HG03460 (cell line): Measurements from ENCODE around the gene CYTH1.

Experiments
- ATAC-seq: cut with Tn5 transposase; IDR thresholded peaks from one replicate; pipeline ENCODE4 v1.9.1; 2021; ENCODE audit not compliant: unreplicated experiment

The CYTH1 gene

GRCh38 chr17:78805301-78805700, 23.2 kb upstream of the CYTH1 start:
- no peak for ATAC-seq

- no peak for ATAC-seq
Measured at GRCh38 chr17:78804777-78805176, 22.7 kb upstream of the CYTH1 start.

DNA sequence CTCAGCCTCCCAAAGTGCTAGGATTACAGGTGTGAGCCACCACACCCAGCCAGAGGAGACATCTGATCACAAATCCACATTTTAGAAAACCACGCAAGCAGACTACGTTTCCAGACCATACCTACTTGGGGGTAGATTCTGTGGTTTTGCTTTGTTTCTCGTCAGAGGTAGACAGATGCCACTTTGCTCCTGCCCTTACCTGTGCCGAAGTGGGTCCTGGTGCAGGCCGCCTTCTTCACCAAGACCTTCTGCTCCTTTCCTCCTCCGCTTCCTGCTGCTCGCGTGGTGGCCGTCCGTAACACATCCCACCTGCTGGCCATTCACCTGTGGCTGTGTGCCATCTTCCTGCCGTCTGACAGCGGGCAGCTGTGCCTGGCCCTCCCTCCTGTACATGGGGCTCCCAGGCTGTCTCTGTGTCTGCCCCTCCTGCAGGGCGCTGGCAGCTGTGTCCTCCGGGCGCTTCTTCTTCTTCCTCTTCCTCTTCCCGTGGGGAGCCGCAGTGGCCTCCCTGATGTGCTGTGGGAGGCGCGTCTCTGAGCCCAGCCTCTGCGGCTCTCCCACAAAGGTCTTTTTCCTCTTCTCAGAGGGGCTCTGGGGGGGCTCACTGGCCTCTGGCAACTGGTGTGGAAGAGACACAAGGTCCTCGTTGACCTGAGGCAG, 21.2 kb upstream of the CYTH1 start:
- no peak for ATAC-seq

DNA sequence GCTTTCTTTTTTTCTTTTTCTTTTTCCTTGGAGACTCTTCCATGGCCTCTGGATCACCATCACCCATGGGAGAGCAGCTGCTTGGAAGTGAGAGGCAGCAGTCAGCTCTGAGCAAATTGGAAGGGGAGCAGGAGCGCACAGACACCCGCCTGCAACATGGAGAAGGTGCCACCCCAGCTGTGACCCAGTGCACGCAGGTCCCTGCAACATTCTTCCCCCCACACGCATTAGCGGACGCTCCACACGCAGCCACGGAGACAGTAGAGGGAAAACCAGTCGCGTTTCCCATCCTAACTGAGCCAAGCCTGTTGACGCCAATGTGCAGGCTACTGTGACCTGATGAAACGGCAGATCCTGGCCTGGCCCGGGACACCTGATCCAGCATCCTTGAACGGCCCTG, 20.4 kb upstream of the CYTH1 start:
- no peak for ATAC-seq

DNA sequence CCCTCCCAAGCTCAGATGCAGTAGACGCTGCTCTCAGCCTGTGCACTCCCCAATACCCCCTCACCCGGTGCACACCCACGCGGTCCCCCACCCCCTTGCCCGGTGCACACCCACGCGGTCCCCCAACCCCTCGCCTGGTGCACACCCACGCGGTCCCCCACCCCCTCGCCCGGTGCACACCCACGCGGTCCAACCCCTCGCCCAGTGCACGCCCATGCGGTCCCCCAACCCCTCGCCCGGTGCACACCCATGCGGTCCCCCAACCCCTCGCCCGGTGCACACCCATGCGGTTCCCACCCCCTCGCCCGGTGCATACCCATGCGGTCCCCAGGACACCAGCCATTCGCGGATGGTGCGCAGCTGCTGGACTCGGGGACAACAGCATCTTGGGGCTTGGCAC, 19.9 kb upstream of the CYTH1 start:
- no peak for ATAC-seq

DNA sequence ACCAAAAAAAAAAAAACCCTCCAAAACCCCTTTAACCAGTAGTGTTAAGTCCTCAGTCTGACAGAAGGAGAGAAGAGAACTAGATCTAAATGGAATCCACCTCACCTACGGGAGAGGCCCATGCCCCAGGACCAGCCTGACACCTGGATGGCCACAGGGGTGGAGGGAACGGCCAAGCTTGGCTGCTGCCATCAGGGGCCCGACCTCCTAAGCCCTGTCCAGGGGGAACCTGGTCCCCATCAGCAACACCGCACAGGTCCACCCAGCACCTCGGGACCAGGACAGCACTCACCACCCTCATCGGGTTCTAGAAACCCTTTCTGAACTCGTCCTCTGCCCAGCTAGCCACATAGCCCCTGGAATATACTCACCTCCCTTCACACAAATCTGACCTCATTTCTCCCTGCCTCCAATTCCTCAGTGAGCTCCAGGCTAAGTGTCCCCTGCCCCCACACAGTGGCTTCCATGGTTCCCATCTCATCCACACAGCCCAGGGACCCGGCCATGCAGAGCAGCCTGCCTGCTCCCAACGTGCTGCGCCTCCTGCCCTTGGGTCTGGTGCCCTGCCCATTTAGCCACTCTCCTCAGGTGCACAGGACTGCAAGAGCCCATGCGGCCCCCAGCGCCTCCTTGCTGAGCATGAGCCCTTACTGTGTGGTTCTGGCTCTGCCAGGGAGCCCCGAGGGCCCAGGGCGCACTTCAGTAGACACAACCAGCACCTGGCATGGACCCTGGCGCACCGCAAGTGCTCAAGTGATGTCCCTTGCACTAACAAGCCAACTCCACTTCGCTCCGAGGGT, 18.3 kb upstream of the CYTH1 start:
- no peak for ATAC-seq

- no peak for ATAC-seq
Measured at GRCh38 chr17:78798695-78799559, 16.9 kb upstream of the CYTH1 start.

- no peak for ATAC-seq
Measured at GRCh38 chr17:78797691-78798585, 15.9 kb upstream of the CYTH1 start.

DNA sequence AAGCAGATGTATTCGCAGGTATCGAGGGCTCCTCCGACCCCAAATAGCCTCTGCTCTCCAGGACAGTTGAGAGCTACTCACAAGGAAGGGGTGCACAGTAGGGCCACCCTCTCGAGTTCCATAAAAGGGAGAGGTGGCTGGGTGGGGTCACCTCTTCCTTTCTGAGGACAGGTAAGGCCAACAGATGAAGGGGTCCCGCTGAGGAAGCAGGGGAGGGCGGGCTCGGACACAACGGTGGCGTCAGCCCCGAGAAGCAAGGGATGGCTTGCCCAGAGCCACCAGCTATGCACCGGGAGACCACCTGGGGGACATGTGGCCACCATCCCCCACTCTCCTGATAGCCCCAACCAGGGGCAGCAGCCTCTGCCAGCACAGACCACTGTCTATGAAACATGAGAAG, 15.1 kb upstream of the CYTH1 start:
- ATAC-seq, result no peak

GRCh38 chr17:78796517-78796900, 14.4 kb upstream of the CYTH1 start:
- ATAC-seq, result no peak

DNA sequence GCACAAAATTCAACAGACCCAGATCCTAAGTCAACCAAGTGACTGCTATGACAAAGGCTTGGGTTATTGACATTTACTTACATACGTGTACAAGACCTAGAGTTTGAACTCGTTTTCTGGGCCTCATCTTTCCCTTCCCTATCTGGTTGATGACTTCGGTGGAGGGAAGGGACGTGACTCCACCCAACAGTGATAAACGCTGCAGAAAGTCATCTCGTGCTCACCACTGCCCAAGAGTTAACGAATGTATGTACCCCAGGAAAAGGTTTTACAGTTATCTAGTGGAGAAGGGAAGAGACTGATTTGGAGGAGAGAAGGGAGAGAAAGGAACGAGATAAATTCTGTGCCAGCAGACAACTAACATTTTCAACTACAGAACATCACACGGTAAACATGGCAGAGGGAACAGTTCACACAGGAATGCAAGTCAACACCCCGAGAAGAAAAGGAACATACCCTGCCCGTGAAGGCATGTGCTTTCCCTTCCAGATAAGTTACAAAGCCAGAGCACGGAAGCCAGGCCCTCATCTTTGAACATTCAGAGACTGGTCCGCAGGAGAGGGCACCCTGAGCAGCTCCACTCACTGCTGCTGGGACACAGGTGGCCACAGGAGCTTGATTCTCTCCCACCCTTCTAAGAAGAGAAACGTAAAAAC, 13.9 kb upstream of the CYTH1 start:
- ATAC-seq, result no peak

- no peak for ATAC-seq
Measured at GRCh38 chr17:78794864-78795640, 13.0 kb upstream of the CYTH1 start.

DNA sequence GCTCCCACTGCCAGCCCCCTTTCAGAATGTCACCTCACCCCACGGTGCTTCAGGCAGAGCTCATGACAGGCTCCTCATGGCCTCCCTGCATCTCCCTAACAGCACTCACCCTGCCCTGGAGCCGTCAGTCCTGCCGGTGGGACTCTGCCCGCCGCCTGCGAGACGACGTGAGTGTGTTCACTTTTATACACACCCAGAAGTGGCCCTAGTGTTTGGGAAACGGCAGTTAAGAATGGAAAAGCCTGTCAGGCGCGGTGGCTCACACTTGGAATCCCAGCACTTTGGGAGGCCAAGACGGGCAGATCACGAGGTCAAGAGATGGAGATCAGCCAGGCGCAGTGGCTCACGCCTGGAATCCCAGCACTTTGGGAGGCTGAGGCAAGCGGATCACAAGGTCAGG, 12.3 kb upstream of the CYTH1 start:
- ATAC-seq, result no peak

- ATAC-seq, result no peak
Measured at GRCh38 chr17:78793968-78794367, 11.9 kb upstream of the CYTH1 start.

- no peak for ATAC-seq
Measured at GRCh38 chr17:78793415-78793814, 11.3 kb upstream of the CYTH1 start.

- ATAC-seq, result no peak
Measured at GRCh38 chr17:78791840-78792709, 10.0 kb upstream of the CYTH1 start.

DNA sequence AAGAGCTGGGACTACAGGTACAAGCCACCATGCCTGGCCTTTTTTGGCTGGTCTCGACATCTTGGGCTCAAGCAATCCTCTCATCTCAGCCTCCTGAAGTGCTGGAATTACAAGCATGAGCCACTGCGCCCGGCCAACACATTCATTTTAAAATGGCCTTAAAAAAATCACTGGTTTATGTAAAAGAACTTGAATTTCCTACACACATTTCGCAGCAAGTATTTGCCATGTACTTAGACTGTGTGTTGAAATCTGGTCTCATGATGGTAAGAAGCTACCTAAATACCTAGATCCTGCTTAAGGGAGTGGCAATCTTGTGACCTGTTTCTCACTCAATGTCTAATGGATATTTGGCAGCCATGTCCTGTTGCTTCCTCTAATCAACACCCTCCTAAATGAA, 8.5 kb upstream of the CYTH1 start:
- ATAC-seq, result no peak

GRCh38 chr17:78789663-78790181, 7.6 kb upstream of the CYTH1 start:
- ATAC-seq, result no peak
